Measurements from ENCODE around the gene BCO2.

GRCh38 chr11:112265659-112266409, 90.5 kb downstream of the BCO2 start:
- TF ChIP-seq, protein P1, sequence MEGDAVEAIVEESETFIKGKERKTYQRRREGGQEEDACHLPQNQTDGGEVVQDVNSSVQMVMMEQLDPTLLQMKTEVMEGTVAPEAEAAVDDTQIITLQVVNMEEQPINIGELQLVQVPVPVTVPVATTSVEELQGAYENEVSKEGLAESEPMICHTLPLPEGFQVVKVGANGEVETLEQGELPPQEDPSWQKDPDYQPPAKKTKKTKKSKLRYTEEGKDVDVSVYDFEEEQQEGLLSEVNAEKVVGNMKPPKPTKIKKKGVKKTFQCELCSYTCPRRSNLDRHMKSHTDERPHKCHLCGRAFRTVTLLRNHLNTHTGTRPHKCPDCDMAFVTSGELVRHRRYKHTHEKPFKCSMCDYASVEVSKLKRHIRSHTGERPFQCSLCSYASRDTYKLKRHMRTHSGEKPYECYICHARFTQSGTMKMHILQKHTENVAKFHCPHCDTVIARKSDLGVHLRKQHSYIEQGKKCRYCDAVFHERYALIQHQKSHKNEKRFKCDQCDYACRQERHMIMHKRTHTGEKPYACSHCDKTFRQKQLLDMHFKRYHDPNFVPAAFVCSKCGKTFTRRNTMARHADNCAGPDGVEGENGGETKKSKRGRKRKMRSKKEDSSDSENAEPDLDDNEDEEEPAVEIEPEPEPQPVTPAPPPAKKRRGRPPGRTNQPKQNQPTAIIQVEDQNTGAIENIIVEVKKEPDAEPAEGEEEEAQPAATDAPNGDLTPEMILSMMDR (IDR thresholded peaks at IDR 0.05), result no peak
- no peak for TF ChIP-seq POLR2A (IDR thresholded peaks at IDR 0.05)

All from adrenal gland (tissue), 5 donors.